G401 (cell line): Measurements from ENCODE around the gene NCAM1. TPM values are rescaled to one million over a fixed set of nuclear protein-coding genes. Genes with fewer than 3 reads are reported as not detected.

Experiments
- DNase-seq: peaks from one replicate; pipeline ENCODE4 v3.0.0-alpha.2; 2015; ENCODE audit warnings: low spot score
- in situ Hi-C: cut with HindIII; loops from 2 replicates; pipeline ENCODE4 v1.10.0; 2016; ENCODE audit warnings: low sequenced_read_pairs, mixed read lengths
- total RNA-seq: library from RNA; depleted of rRNA; stranded (reverse); fragments of >200 nt; shearing (Covaris generic); gene quantifications from 2 replicates; pipeline ENCODE4 v1.2.3, GENCODE V29; 2014

Gene NCAM1
- total RNA-seq, 1 experiment from 2014 or later: not detected

DNA sequence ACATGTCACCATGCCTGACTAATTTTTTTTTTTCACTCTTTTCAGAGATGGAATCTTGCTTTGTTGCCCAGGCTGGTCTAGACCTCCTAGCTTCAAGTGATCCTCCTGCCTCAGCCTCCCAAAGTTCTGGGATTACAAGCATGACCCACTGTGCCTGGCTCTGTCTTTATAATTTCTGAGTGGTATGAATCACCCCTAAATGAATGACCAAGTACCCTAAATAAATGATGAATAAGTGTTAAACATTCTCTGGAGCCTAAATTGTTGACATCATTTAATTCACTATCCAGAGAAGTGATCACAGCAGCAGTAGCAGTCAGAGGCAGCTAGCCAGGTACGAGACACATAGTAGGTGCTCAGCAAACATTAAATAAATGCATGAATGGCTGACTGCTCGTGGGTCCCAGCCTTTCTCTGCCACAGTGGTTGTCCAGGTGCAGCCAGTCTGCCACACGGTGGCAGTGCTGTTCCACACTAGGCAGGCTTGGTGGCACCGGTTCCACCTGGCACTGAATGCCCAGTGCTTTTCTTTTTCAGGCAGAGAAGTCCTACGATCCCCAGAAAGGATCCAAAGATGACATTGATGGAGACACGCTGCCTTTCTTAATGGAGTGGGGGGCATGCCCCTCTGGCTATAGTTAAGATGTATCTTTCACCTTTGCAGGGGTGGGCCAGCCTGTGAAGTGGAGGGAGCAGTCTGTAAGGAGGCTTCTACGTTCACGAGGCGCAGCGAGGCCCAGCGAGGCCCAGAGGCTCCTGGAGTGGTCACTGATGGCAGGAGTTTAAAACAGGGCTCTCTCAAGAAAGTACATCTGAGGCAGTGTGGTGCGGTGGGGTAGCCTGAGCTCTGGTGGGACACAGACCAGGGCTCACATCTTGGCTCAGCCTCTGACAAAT is 344.5 kb downstream of the NCAM1 start:
- in situ Hi-C loops: no loop called here
- peak; percentile 84 for DNase-seq

GRCh38 chr11:113308601-113309000 is 347.4 kb downstream of the NCAM1 start:
- in situ Hi-C loops: no loop called here
- DNase-seq: no peak

- in situ Hi-C loops: no loop called here
- no peak for DNase-seq
Observed at GRCh38 chr11:113311536-113311935, 350.3 kb downstream of the NCAM1 start.

DNA sequence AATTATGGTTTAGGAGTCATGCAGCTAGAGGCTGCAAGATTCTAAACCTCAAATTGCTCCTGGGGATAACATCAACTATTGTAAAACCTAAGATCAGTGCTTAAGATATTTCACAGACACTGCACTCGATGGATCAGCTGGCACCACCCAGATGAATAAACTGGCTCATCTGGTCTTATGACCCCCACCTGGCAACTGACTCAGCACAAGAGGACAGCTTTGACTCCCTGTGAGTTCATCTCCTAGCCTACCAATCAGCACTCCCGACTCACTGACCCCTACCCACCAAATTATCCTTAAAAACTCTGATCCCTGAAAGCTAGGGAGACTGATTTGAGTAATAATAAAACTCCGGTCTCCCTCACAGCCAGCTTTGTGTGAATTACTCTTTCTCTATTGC is 352.4 kb downstream of the NCAM1 start:
- in situ Hi-C loops: no loop called here
- DNase-seq: no peak

DNA sequence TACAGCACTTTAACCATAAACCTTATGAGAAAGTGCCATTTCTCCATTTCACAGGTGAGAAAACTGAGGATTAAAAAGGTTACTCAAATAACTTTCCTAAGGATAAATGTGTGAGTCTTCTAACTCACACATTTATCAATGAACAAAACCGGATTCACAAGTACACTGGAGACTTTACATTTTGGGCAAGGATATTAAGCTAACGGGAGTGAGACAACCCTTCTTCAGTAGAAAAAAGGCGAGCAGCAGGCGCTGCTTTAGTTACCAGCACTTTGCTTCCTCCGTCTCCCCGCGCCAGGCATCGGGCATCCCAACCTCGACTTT is 352.8 kb downstream of the NCAM1 start:
- in situ Hi-C loops: no loop called here
- no peak for DNase-seq

DNA sequence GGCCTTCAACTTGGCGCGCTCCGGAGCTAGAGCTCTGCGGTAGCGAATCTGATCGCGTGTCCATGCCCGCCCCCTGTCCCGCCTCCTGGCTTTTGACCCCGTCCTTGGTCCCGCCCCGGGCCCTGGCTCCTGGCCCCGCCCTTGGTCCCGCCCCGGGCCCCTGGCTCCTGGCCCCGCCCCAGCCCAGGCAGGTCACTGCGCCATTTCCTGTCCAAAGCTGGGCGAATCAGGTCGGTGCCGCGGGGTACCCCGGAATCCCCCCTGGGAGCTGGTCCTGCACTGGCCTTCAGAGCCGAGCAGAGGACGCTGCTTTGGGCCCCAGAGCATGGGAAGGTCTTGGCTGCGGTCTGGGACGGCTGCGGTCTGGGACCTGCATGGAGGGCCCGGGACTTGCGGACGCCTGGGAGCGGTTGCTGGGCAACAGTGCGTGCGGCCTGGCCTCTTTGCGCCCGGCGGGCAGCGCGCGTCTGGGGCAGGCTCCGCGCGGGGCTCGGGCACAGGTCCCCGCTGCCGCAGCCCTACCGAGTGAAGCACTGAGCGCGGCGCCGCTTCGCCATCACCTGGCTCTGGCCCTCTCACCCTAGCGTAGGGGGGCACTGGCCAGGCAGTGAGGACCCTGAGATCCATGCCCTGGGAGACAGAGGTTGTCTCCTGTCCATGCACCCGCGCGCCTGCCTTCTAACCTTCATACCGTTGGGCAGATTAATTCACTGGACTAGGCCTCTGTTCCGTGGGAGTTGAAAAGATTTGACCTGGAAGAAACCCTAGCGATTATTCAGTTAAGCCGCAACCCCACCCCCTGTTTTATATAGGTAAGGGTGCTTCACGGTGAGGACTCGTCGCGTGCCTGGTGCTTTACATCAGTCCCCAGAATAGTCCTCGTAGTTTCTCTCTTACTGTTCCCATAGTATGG is 353.4 kb downstream of the NCAM1 start, which contains the start of gene TTC12:
Gene TTC12 (plus strand): TSS at position 195 of the 913 bp plus-strand sequence. CDS start 1,675 bp downstream, outside the sequence.
- in situ Hi-C loops: no loop called here
- peak; percentile 94 for DNase-seq

- in situ Hi-C loops: no loop called here
- DNase-seq: peak; percentile 29
Observed at GRCh38 chr11:113315811-113316210, 354.6 kb downstream of the NCAM1 start.

GRCh38 chr11:113316256-113316655 is 355.0 kb downstream of the NCAM1 start:
- in situ Hi-C loops: no loop called here
- DNase-seq: no peak

DNA sequence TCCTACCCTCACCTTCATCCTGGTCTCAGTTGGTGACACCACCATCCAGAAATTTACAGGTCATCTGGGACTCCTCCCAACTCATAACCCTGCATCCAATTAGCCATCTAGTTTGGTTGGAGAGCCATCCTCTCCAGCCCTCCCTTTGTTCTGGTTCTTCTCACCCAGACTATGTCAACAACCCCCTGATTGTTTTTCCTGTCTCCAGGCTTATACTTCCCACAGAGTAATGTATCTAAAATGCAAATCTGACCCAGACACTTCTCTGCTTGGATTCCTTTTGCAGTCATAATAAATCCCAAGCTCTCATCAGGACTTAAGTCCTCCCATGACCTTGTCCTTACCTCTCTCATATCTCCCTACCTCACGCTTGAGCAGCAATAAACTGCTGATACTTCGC is 356.1 kb downstream of the NCAM1 start:
- DNase-seq: no peak
- in situ Hi-C loops: no loop called here

DNA sequence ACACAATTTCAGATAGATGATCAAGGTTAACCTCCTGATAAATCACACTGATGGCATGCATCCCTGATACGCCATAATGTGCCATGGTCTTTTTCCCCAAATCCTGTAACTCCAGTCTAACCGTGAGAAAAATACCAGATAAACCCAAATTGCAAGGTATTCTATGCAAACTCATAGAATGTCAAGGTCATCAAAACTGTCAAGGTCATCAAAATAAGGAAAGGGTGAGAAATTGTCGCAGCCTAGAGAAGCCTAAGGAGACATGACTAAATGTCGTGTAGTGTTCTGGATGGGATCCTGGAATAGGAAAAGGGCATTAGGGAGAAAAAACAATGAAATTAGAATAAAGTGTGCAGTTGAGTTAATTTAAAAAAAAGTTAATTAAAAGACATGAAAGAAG is 357.9 kb downstream of the NCAM1 start:
- DNase-seq: no peak
- in situ Hi-C loops: no loop called here

DNA sequence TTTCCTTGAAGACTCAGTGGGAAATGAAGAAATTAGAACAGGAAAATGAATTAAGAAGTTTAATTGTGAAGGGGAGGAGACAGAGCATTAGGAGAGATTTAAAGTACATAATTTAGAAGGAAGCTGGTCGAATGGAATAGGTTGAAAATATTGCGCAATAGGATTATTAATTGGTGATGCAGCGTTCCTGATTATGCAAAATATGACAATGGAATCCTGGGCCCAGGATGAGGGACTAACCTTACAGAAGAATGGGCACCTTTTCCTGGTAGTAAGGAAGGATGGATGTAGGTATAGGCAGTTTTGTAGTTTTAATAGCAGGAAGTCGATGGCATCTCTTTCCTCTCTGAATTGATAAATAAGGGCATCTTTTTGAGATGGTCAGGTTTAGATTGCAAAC is 360.9 kb downstream of the NCAM1 start:
- DNase-seq: no peak
- in situ Hi-C loops: no loop called here

GRCh38 chr11:113324250-113324649 is 363.0 kb downstream of the NCAM1 start:
- DNase-seq: no peak
- in situ Hi-C loops: no loop called here
